ENCODE measurements around the gene ISLR2. TPM values are rescaled to one million over a fixed set of nuclear protein-coding genes. Genes with fewer than 3 reads are reported as not detected.
"Not testable (repeated sequence)": the region's sequence is repeated elsewhere in the genome, so short reads cannot be mapped to it uniquely, and the experiment has no call there.

Gene ISLR2, protein sequence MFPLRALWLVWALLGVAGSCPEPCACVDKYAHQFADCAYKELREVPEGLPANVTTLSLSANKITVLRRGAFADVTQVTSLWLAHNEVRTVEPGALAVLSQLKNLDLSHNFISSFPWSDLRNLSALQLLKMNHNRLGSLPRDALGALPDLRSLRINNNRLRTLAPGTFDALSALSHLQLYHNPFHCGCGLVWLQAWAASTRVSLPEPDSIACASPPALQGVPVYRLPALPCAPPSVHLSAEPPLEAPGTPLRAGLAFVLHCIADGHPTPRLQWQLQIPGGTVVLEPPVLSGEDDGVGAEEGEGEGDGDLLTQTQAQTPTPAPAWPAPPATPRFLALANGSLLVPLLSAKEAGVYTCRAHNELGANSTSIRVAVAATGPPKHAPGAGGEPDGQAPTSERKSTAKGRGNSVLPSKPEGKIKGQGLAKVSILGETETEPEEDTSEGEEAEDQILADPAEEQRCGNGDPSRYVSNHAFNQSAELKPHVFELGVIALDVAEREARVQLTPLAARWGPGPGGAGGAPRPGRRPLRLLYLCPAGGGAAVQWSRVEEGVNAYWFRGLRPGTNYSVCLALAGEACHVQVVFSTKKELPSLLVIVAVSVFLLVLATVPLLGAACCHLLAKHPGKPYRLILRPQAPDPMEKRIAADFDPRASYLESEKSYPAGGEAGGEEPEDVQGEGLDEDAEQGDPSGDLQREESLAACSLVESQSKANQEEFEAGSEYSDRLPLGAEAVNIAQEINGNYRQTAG
- total RNA-seq = 9.6 and 10.9 TPM in 2 replicates
- long read RNA-seq = 0 reads

GRCh38 chr15:74130155-74130848, at the start of gene ISLR2:
Gene ISLR2, plus strand, starts transcription at chr15:74130586. Its CDS starts 2,169 bp downstream, at chr15:74132755.
- Mint-ChIP-seq H3K27me3 (ENCODE audit: low read depth) (peaks cover 94% of the 10 kb centered on the region), H3K9me3 (no peaks in the 10 kb centered on the region), H3K4me1 (peaks cover 38% of the 10 kb centered on the region), H3K27ac (ENCODE audit: unreplicated experiment) (no peak within 1 kb of the TSS), H3K4me3 (peak within 1 kb of the TSS; percentile 84), H3K36me3 (ENCODE audit: low read depth) (peaks cover 5% of the 10 kb centered on the region)
- no peak for DNase-seq (ENCODE audit: low read depth, low spot score)
- TF ChIP-seq, protein P1, sequence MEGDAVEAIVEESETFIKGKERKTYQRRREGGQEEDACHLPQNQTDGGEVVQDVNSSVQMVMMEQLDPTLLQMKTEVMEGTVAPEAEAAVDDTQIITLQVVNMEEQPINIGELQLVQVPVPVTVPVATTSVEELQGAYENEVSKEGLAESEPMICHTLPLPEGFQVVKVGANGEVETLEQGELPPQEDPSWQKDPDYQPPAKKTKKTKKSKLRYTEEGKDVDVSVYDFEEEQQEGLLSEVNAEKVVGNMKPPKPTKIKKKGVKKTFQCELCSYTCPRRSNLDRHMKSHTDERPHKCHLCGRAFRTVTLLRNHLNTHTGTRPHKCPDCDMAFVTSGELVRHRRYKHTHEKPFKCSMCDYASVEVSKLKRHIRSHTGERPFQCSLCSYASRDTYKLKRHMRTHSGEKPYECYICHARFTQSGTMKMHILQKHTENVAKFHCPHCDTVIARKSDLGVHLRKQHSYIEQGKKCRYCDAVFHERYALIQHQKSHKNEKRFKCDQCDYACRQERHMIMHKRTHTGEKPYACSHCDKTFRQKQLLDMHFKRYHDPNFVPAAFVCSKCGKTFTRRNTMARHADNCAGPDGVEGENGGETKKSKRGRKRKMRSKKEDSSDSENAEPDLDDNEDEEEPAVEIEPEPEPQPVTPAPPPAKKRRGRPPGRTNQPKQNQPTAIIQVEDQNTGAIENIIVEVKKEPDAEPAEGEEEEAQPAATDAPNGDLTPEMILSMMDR (conservative IDR thresholded peaks at IDR 0.05) = no peak

DNA sequence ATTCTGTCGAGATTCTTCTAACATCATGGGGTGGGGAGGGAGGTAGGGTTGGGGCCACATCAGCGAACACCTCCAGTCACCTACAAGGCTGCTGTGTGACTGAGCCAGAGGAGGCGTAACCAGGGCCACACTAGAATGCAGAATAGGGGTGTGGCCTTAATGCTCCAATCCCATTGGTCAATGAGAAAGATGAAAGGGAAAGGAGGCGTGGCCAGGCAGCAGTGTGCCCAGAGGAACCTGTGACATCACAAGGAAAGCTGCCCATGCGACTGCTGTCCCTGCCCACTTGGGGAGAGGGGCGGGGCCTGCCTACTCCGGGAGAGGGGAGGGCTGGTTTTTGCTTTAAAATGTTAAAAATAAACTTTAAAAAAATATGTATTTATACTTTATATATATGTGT, 47.9 kb upstream of the ISLR2 start, which contains the start of gene GOLGA6A:
Gene GOLGA6A (minus strand): TSS at position 101 of the 400 bp plus-strand sequence. CDS start 41 bp downstream, at position 60.
- not testable (repeated sequence) for H3K27me3 Mint-ChIP-seq (ENCODE audit: low read depth); H3K36me3 Mint-ChIP-seq (ENCODE audit: low read depth); H3K4me1 Mint-ChIP-seq; H3K4me3 Mint-ChIP-seq; DNase-seq (ENCODE audit: low read depth, low spot score); H3K27ac Mint-ChIP-seq (ENCODE audit: unreplicated experiment); H3K9me3 Mint-ChIP-seq

GRCh38 chr15:74094567-74094966, 35.8 kb upstream of the ISLR2 start:
- H3K4me3 Mint-ChIP-seq; H3K27ac Mint-ChIP-seq (ENCODE audit: unreplicated experiment); H3K9me3 Mint-ChIP-seq; H3K4me1 Mint-ChIP-seq; DNase-seq (ENCODE audit: low read depth, low spot score); H3K36me3 Mint-ChIP-seq (ENCODE audit: low read depth); H3K27me3 Mint-ChIP-seq (ENCODE audit: low read depth): not testable (repeated sequence)

- H3K4me3 Mint-ChIP-seq; H3K27ac Mint-ChIP-seq (ENCODE audit: unreplicated experiment); H3K4me1 Mint-ChIP-seq; H3K27me3 Mint-ChIP-seq (ENCODE audit: low read depth); DNase-seq (ENCODE audit: low read depth, low spot score); H3K36me3 Mint-ChIP-seq (ENCODE audit: low read depth); H3K9me3 Mint-ChIP-seq: not testable (repeated sequence)
Observed at GRCh38 chr15:74095610-74096009, 34.8 kb upstream of the ISLR2 start.

DNA sequence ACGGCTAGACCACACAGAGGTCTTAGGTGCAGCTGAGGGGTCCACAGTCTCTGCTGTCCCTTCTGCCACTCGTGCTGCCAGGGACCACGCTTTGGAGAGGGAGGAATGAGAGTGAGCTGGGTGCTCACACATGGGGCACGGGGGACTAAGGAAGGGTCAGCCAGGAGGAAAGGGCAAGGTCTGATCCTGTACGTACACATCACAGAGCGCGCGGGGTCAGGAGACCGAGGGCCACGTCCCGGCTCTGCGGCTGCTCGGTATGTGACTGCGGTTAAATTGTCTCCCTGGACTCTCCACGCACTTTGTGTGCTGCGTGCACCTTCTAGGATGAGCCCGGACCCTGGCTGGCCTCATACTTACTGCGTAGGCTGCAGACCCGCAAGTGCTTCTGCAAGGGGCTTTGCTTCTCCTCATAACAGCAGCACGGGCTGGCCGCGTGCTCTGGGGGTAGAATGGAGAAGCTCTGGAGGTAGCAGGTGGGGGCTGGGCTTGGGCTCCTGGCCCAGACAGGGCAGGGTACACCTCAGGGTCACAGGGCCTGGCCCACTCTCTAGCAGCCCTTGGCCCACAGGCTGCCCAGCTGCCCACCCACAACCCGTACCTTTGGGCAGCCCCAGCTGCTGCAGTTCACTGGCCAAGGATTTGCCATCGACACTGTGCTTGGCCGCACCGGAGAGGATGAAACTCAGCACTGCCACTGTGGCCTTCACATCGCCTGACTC, 33.5 kb upstream of the ISLR2 start:
- H3K4me3 Mint-ChIP-seq; DNase-seq (ENCODE audit: low read depth, low spot score); H3K9me3 Mint-ChIP-seq; H3K27ac Mint-ChIP-seq (ENCODE audit: unreplicated experiment); H3K4me1 Mint-ChIP-seq; H3K36me3 Mint-ChIP-seq (ENCODE audit: low read depth); H3K27me3 Mint-ChIP-seq (ENCODE audit: low read depth): not testable (repeated sequence)

GRCh38 chr15:74099963-74100733, 30.2 kb upstream of the ISLR2 start:
- H3K36me3 Mint-ChIP-seq (ENCODE audit: low read depth); H3K4me1 Mint-ChIP-seq; H3K9me3 Mint-ChIP-seq; H3K27me3 Mint-ChIP-seq (ENCODE audit: low read depth): not testable (repeated sequence)
- H3K4me3 Mint-ChIP-seq = peak overlapping the region; percentile 92
- DNase-seq (ENCODE audit: low read depth, low spot score) = peak; percentile 88
- H3K27ac Mint-ChIP-seq (ENCODE audit: unreplicated experiment) = peak overlapping the region; percentile 97

DNA sequence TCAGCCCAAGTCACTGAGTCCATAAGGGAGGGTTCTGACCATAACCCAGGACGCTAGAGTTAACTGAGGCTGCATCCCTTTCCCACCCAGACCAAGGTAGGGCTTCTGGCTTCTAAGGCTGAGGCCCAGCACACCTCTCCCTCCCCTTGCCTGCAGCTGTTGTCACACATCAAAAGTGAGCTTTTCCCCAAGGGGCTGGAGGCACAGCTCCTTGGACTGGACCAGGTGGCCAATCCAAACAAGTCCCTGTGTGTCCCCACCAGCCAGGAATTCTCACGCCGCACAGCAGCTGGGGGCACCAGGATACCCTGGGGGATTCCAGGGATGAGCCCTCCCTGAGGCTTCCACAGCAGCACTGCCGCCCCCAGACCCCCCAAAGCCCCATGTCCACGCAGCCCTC, 22.3 kb upstream of the ISLR2 start:
- DNase-seq (ENCODE audit: low read depth, low spot score) = no peak
- Mint-ChIP-seq H3K4me1 (no peaks in the 10 kb centered on the region), H3K27ac (ENCODE audit: unreplicated experiment) (no peak overlapping the region), H3K27me3 (ENCODE audit: low read depth) (peaks cover 3% of the 10 kb centered on the region), H3K36me3 (ENCODE audit: low read depth) (no peaks in the 10 kb centered on the region), H3K9me3 (no peaks in the 10 kb centered on the region), H3K4me3 (no peak overlapping the region)
- TF ChIP-seq, protein P1 (conservative IDR thresholded peaks at IDR 0.05) = no peak
